ENCODE measurements around the gene MAST4.

GRCh38 chr5:67090593-67090992, 494.4 kb downstream of the MAST4 start:
- TF ChIP-seq RBAK (CRISPR knock-in tag; IDR thresholded peaks at IDR 0.05) (no peak), ZBTB8A (CRISPR knock-in tag; IDR thresholded peaks at IDR 0.05; ENCODE audit: borderline replicate concordance, low read depth) (no peak), NR3C1 (CRISPR knock-in tag; IDR thresholded peaks at IDR 0.05) (no peak), NCOA2 (CRISPR knock-in tag; IDR thresholded peaks at IDR 0.05) (no peak), CBX2 (IDR thresholded peaks at IDR 0.05; ENCODE audit: low read depth, low read length) (no peak), CBX2 (CRISPR knock-in tag; IDR thresholded peaks at IDR 0.05; ENCODE audit: low read depth) (no peak), DR1 (CRISPR knock-in tag; IDR thresholded peaks at IDR 0.05) (no peak), SUZ12 (IDR thresholded peaks at IDR 0.05; ENCODE audit: low read depth, low read length) (no peak), SATB2 (CRISPR knock-in tag; IDR thresholded peaks at IDR 0.05) (no peak), TCF7 (IDR thresholded peaks at IDR 0.05; ENCODE audit: low read depth) (no peak), NFIC (IDR thresholded peaks at IDR 0.05; ENCODE audit: low read length) (no peak), CTCF (CRISPR knock-in tag; IDR thresholded peaks at IDR 0.05) (no peak), ZNF263 (CRISPR knock-in tag; IDR thresholded peaks at IDR 0.05) (no peak)
- TF ChIP-seq, protein P1, sequence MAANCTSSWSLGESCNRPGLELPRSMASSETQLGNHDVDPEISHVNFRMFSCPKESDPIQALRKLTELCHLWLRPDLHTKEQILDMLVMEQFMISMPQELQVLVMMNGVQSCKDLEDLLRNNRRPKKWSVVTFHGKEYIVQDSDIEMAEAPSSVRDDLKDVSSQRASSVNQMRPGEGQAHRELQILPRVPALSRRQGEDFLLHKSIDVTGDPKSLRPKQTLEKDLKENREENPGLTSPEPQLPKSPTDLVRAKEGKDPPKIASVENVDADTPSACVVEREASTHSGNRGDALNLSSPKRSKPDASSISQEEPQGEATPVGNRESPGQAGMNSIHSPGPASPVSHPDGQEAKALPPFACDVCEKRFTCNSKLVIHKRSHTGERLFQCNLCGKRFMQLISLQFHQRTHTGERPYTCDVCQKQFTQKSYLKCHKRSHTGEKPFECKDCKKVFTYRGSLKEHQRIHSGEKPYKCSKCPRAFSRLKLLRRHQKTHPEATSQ (CRISPR knock-in tag; IDR thresholded peaks at IDR 0.05; ENCODE audit: borderline replicate concordance): no peak
- TF ChIP-seq, protein P2, sequence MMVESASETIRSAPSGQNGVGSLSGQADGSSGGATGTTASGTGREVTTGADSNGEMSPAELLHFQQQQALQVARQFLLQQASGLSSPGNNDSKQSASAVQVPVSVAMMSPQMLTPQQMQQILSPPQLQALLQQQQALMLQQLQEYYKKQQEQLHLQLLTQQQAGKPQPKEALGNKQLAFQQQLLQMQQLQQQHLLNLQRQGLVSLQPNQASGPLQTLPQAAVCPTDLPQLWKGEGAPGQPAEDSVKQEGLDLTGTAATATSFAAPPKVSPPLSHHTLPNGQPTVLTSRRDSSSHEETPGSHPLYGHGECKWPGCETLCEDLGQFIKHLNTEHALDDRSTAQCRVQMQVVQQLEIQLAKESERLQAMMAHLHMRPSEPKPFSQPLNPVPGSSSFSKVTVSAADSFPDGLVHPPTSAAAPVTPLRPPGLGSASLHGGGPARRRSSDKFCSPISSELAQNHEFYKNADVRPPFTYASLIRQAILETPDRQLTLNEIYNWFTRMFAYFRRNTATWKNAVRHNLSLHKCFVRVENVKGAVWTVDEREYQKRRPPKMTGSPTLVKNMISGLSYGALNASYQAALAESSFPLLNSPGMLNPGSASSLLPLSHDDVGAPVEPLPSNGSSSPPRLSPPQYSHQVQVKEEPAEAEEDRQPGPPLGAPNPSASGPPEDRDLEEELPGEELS (CRISPR knock-in tag; IDR thresholded peaks at IDR 0.05): no peak

Measured in HepG2 (cell line).